Fibroblast of lung (primary cell): Measurements from ENCODE around the gene ZNF280A.

ENCODE experiments used
- EZH2 ChIP-seq: IDR thresholded peaks from 2 replicates; pipeline ENCODE4 v1.5.1; 2012; ENCODE audit warnings: low read length, control low read depth, mild to moderate bottlenecking; ENCODE audit errors: missing control alignments
- TF ChIP-seq, protein P1 (sequence below), 2 donors: IDR thresholded peaks in 1 of 2; conservative IDR thresholded peaks in 1 of 2; 1 replicate in 1 of 2; 2 replicates in 1 of 2; pipeline ENCODE4 v1.5.1; 2011 to 2012; ENCODE audit warnings: low read length in 2 of 2, control low read depth in 1 of 2, inconsistent platforms in 1 of 2, low read depth in 1 of 2, mild to moderate bottlenecking in 1 of 2

DNA sequence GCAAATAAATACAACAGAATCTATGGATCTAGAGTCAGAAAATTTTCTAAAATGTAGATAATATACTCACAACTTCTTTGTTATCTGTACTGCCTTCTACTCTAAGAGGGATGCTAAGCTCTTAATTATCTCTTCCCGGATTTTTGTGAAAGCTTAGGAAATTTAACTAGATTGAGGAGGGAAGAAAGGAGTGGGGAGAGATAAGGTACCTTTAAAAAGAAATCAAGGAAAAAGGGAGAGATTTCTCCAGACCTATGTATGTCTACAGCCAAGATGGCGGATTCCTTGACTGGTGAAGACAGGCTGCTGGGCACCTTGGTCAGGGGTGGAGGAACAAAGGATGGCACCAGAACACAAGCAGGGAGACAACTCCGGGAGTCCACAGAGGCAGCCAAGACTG, 34.5 kb downstream of the ZNF280A start:
- TF ChIP-seq, protein P1, sequence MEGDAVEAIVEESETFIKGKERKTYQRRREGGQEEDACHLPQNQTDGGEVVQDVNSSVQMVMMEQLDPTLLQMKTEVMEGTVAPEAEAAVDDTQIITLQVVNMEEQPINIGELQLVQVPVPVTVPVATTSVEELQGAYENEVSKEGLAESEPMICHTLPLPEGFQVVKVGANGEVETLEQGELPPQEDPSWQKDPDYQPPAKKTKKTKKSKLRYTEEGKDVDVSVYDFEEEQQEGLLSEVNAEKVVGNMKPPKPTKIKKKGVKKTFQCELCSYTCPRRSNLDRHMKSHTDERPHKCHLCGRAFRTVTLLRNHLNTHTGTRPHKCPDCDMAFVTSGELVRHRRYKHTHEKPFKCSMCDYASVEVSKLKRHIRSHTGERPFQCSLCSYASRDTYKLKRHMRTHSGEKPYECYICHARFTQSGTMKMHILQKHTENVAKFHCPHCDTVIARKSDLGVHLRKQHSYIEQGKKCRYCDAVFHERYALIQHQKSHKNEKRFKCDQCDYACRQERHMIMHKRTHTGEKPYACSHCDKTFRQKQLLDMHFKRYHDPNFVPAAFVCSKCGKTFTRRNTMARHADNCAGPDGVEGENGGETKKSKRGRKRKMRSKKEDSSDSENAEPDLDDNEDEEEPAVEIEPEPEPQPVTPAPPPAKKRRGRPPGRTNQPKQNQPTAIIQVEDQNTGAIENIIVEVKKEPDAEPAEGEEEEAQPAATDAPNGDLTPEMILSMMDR (conservative IDR thresholded peaks at IDR 0.05 in 1 of 2, IDR thresholded peaks at IDR 0.05 in 1 of 2; ENCODE audit: low read depth in 1 of 2, low read length in 2 of 2): no peak
- no peak for TF ChIP-seq EZH2
